Measurements from ENCODE around the gene DAB2IP.
"Not testable (repeated sequence)": the region's sequence is repeated elsewhere in the genome, so short reads cannot be mapped to it uniquely, and the experiment has no call there.

DAB2IP gene

GRCh38 chr9:121731919-121732318, 80.5 kb downstream of the DAB2IP start:
- no peak for DNase-seq

- DNase-seq = no peak
These were observed 81.0 kb downstream of the DAB2IP start for GRCh38 chr9:121732389-121732788.

- DNase-seq = no peak
These were observed 81.5 kb downstream of the DAB2IP start for GRCh38 chr9:121732886-121733285.

- no peak for DNase-seq
These were observed 83.0 kb downstream of the DAB2IP start for GRCh38 chr9:121734465-121734864.

GRCh38 chr9:121735065-121735792, 83.8 kb downstream of the DAB2IP start:
- no peak for DNase-seq

- no peak for DNase-seq
These were observed 84.6 kb downstream of the DAB2IP start for GRCh38 chr9:121735793-121736770.

GRCh38 chr9:121736934-121737462, 85.6 kb downstream of the DAB2IP start:
- DNase-seq = no peak

GRCh38 chr9:121737481-121737931, 86.1 kb downstream of the DAB2IP start:
- no peak for DNase-seq

GRCh38 chr9:121738411-121738810, 87.0 kb downstream of the DAB2IP start:
- no peak for DNase-seq

- DNase-seq = no peak
These were observed 87.5 kb downstream of the DAB2IP start for GRCh38 chr9:121738968-121739367.

GRCh38 chr9:121739971-121740370, 88.5 kb downstream of the DAB2IP start:
- DNase-seq = no peak

- DNase-seq = no peak
These were observed 89.9 kb downstream of the DAB2IP start for GRCh38 chr9:121741228-121741918.

- not testable (repeated sequence) for DNase-seq
These were observed 90.5 kb downstream of the DAB2IP start for GRCh38 chr9:121741919-121742283.

- no peak for DNase-seq
These were observed 91.5 kb downstream of the DAB2IP start for GRCh38 chr9:121742923-121743322.

GRCh38 chr9:121743441-121744001, 92.1 kb downstream of the DAB2IP start:
- DNase-seq = no peak

- no peak for DNase-seq
These were observed 92.7 kb downstream of the DAB2IP start for GRCh38 chr9:121744002-121744686.

GRCh38 chr9:121744687-121745395, 93.4 kb downstream of the DAB2IP start:
- no peak for DNase-seq

- DNase-seq = no peak
These were observed 93.9 kb downstream of the DAB2IP start for GRCh38 chr9:121745396-121745695.

- DNase-seq = no peak
These were observed 95.0 kb downstream of the DAB2IP start for GRCh38 chr9:121746411-121746810.

- no peak for DNase-seq
These were observed 95.4 kb downstream of the DAB2IP start for GRCh38 chr9:121746866-121747265.

GRCh38 chr9:121748074-121748473, 96.6 kb downstream of the DAB2IP start:
- DNase-seq = no peak
